Progenitor cell of endocrine pancreas (in vitro differentiated cells): ENCODE results near the gene CDK3. TPM values are rescaled to one million over a fixed set of nuclear protein-coding genes. Genes with fewer than 3 reads are reported as not detected.

Source experiments
- DNase-seq: peaks from one replicate; pipeline ENCODE4 v3.0.0; 2021; ENCODE audit warnings: low spot score; ENCODE audit not compliant: unreplicated experiment
- H3K27ac Mint-ChIP-seq: 2 replicates; pipeline ENCODE4 v1.8.0; 2021; ENCODE audit warnings: mild to moderate bottlenecking, moderate library complexity, mixed read lengths
- H3K27me3 Mint-ChIP-seq: 2 replicates; pipeline ENCODE4 v1.8.0; 2021; ENCODE audit warnings: mixed read lengths
- H3K36me3 Mint-ChIP-seq: 2 replicates; pipeline ENCODE4 v1.8.0; 2022; ENCODE audit warnings: mixed read lengths; ENCODE audit not compliant: insufficient read depth
- H3K4me1 Mint-ChIP-seq: 2 replicates; pipeline ENCODE4 v1.8.0; 2021; ENCODE audit warnings: low read depth, mixed read lengths
- H3K4me3 Mint-ChIP-seq: 2 replicates; pipeline ENCODE4 v1.8.0; 2021; ENCODE audit warnings: low read depth, mild to moderate bottlenecking, moderate library complexity, mixed read lengths
- H3K9me3 Mint-ChIP-seq: 2 replicates; pipeline ENCODE4 v1.8.0; 2021; ENCODE audit warnings: low read depth, mixed read lengths
- total RNA-seq: library from RNA; stranded (reverse); gene quantifications from 2 replicates; pipeline ENCODE4 v1.2.1, GENCODE V29; 2021
- TF ChIP-seq, protein P1 (sequence below): fragments of 200-600 bp; sonication (generic); IDR thresholded peaks from one replicate; pipeline ENCODE4 v1.5.0; 2021; ENCODE audit warnings: antibody characterized with exemption, mild to moderate bottlenecking; ENCODE audit not compliant: unreplicated experiment

Gene CDK3
- total RNA-seq, 1 donor from 2014 or later, result 17.0 TPM

GRCh38 chr17:76018340-76018680 is 17.7 kb downstream of the CDK3 start:
- TF ChIP-seq, protein P1, sequence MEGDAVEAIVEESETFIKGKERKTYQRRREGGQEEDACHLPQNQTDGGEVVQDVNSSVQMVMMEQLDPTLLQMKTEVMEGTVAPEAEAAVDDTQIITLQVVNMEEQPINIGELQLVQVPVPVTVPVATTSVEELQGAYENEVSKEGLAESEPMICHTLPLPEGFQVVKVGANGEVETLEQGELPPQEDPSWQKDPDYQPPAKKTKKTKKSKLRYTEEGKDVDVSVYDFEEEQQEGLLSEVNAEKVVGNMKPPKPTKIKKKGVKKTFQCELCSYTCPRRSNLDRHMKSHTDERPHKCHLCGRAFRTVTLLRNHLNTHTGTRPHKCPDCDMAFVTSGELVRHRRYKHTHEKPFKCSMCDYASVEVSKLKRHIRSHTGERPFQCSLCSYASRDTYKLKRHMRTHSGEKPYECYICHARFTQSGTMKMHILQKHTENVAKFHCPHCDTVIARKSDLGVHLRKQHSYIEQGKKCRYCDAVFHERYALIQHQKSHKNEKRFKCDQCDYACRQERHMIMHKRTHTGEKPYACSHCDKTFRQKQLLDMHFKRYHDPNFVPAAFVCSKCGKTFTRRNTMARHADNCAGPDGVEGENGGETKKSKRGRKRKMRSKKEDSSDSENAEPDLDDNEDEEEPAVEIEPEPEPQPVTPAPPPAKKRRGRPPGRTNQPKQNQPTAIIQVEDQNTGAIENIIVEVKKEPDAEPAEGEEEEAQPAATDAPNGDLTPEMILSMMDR, result no peak
- H3K4me3 Mint-ChIP-seq, result no peak overlapping the region
- H3K27me3 Mint-ChIP-seq, result peaks cover 12% of the 10 kb centered on the region
- no peak overlapping the region for H3K27ac Mint-ChIP-seq
- peaks cover 6% of the 10 kb centered on the region for H3K4me1 Mint-ChIP-seq
- DNase-seq, result no peak
- no peaks in the 10 kb centered on the region for H3K9me3 Mint-ChIP-seq
- H3K36me3 Mint-ChIP-seq, result no peaks in the 10 kb centered on the region

- TF ChIP-seq, protein P1, result no peak
- no peaks in the 10 kb centered on the region for H3K36me3 Mint-ChIP-seq
- peaks cover 6% of the 10 kb centered on the region for H3K4me1 Mint-ChIP-seq
- H3K27me3 Mint-ChIP-seq, result peaks cover 12% of the 10 kb centered on the region
- H3K27ac Mint-ChIP-seq, result no peak overlapping the region
- DNase-seq, result no peak
- H3K9me3 Mint-ChIP-seq, result no peaks in the 10 kb centered on the region
- no peak overlapping the region for H3K4me3 Mint-ChIP-seq
These were observed 18.1 kb downstream of the CDK3 start for GRCh38 chr17:76018801-76019200.

DNA sequence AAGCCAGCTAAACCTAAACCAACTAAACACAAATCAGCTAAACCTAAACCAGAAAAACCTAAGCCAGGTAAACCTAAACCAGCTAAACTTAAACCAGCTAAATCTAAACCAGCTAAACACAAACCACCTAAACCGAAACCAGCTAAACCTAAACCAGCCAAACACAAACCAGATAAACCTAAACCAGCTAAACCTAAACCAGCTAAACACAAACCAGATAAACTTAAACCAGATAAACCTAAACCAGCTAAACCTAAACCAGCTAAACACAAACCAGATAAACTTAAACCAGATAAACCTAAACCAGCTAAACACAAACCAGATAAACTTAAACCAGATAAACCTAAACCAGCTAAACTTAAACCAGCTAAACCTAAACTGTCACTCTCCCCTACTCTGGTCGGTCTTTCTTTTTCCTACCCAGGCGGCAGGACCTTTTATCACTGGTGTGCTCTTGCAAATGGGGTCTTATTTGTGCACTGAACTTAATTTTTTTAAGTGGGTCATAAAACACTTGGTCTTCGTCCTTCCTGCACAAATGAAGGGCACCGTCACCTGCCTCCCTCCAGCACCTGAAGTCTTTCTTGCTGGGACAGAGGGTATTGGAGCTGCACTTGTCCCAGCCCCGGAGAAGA is 19.3 kb downstream of the CDK3 start:
- Mint-ChIP-seq H3K9me3 (no peaks in the 10 kb centered on the region), H3K27ac (no peak overlapping the region), H3K27me3 (peaks cover 12% of the 10 kb centered on the region), H3K4me1 (peaks cover 3% of the 10 kb centered on the region), H3K4me3 (no peak overlapping the region), H3K36me3 (no peaks in the 10 kb centered on the region)
- TF ChIP-seq, protein P1, result no peak
- no peak for DNase-seq

GRCh38 chr17:76022285-76022684 is 21.6 kb downstream of the CDK3 start:
- H3K27me3 Mint-ChIP-seq, result peaks cover 10% of the 10 kb centered on the region
- H3K9me3 Mint-ChIP-seq, result no peaks in the 10 kb centered on the region
- TF ChIP-seq, protein P1, result no peak
- no peak overlapping the region for H3K4me3 Mint-ChIP-seq
- no peak overlapping the region for H3K27ac Mint-ChIP-seq
- no peaks in the 10 kb centered on the region for H3K36me3 Mint-ChIP-seq
- DNase-seq, result no peak
- peaks cover 4% of the 10 kb centered on the region for H3K4me1 Mint-ChIP-seq

DNA sequence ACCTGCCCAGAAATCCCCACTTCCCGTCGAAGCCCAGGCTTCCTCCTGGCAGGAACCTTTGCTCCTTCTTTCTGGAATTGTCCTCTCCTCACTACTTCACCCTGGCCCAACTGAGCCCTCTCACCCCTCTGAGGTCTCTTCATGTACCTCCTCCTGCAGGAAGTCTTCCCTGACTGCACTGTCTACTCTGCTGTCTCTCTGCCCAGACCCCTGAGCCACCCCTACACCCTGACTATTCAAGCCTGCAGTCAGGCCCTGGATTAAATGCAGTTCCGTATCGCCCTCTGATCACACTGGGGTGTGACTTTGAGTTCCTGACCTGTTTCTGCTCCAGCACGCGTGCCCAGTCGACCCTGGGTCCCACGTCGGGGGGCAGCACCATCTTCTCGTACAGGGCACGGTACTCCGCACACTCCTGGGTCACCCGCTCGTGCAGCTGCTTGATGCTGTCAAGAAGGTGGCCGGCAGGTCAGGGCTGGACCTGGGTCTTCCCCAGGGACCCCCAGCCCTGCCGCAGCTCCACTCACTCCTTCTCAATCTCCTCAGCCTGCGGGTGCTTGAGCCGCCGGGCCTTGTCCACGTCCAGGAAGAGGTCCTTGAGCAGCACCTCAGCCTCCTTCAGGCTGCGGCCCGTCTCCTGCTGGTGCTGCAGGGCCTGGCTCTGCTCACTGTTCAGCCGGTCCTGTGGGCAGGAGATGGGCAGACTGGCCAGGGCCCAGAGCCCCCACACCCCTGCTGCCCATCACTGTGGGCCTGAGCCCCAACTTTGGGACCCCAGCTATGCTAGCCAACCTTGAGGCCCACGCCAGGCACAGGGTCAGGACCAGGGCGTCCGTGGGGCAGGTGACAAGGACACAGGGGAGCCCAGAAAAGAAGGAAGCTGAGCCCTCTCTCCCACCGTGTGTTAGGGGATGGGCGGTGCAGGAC is 22.6 kb downstream of the CDK3 start:
- Mint-ChIP-seq H3K9me3 (no peaks in the 10 kb centered on the region), H3K4me1 (peaks cover 5% of the 10 kb centered on the region), H3K27ac (no peak overlapping the region), H3K36me3 (no peaks in the 10 kb centered on the region), H3K27me3 (peaks cover 10% of the 10 kb centered on the region), H3K4me3 (no peak overlapping the region)
- TF ChIP-seq, protein P1, result no peak
- no peak for DNase-seq
